B cell (primary cell): Measurements from ENCODE around the gene URB1. TPM values are rescaled to one million over a fixed set of nuclear protein-coding genes. Genes with fewer than 3 reads are reported as not detected.
A peak's percentile ranks its signal among the peaks of the same experiment; 100 is the strongest.

Experiments used
- ATAC-seq: fragments of 200-7000 bp; cut with Tn5 transposase; one replicate; pipeline ENCODE4 v1.10.0; 2021; ENCODE audit warnings: low read depth, mild to moderate bottlenecking, moderate number of reproducible peaks, moderate library complexity
- CTCF ChIA-PET: fragments of 350-600 bp; sonication (Branson Sonifier 250); formaldehyde crosslinking; loops from one replicate; lab custom pipeline; 2021; ENCODE audit warnings: antibody characterized with exemption, inconsistent platforms; lab: Charles Lee
- POLR2A ChIA-PET: fragments of 350-600 bp; sonication (Branson Sonifier 250); formaldehyde crosslinking; loops from one replicate; lab custom pipeline; 2021; ENCODE audit warnings: antibody characterized with exemption; lab: Charles Lee
- DNase-seq: peaks from one replicate; pipeline ENCODE4 v3.0.0; 2013
- H2AFZ ChIP-seq: 2 replicates; pipeline ENCODE4 v1.6.1; 2012; ENCODE audit warnings: mild to moderate bottlenecking, low read depth, low read length; ENCODE audit not compliant: insufficient read depth, poor library complexity, severe bottlenecking
- H3K27ac ChIP-seq, 2 donors: 1 replicate in 1 of 2; 2 replicates in 1 of 2; pipeline ENCODE4 v1.5.1; 2012 to 2013; ENCODE audit warnings: low read length in 2 of 2, mild to moderate bottlenecking in 2 of 2, moderate library complexity in 1 of 2
- H3K27me3 ChIP-seq, 4 experiments: fragments of 200-600 bp in 1 of 4; sonication (generic) in 1 of 4; replicated peaks in 1 of 4; 1 replicate in 2 of 4; 2 replicates in 2 of 4; pipeline versions ENCODE4 v1.6.1 to v1.7.0; 2013 to 2016; ENCODE audit warnings: low read length in 3 of 4, mild to moderate bottlenecking in 2 of 4, mixed read lengths in 1 of 4, moderate library complexity in 1 of 4; ENCODE audit not compliant: insufficient read depth in 4 of 4, control insufficient read depth in 3 of 4; ENCODE audit errors: control extremely low read depth in 1 of 4
- H3K36me3 ChIP-seq, 2 experiments: replicated peaks in 1 of 2; 1 replicate in 1 of 2; 2 replicates in 1 of 2; pipeline versions ENCODE4 v1.6.1 to v1.7.1; 2013; ENCODE audit warnings: low read length in 1 of 2; ENCODE audit not compliant: insufficient read depth in 2 of 2, control insufficient read depth in 1 of 2; ENCODE audit errors: control extremely low read depth in 1 of 2, extremely low read depth in 1 of 2
- H3K4me1 ChIP-seq, 2 donors: fragments of 200-600 bp in 1 of 2; sonication (generic) in 1 of 2; 1 replicate in 1 of 2; 2 replicates in 1 of 2; pipeline versions ENCODE4 v1.5.1 to v1.6.1; 2013 to 2017; ENCODE audit warnings: low read length in 2 of 2; ENCODE audit not compliant: control insufficient read depth in 2 of 2, insufficient read depth in 2 of 2
- H3K4me2 ChIP-seq: replicated peaks from 2 replicates; pipeline ENCODE3; 2012; ENCODE audit warnings: mild to moderate bottlenecking, low read depth, low read length; ENCODE audit not compliant: poor library complexity, severe bottlenecking
- H3K4me3 ChIP-seq, 5 experiments: fragments of 200-600 bp in 1 of 5; sonication (generic) in 1 of 5; 1 replicate in 3 of 5; 2 replicates in 2 of 5; pipeline versions ENCODE4 v1.5.1 to v1.7.0; 2011 to 2016; ENCODE audit warnings: low read length in 4 of 5, mild to moderate bottlenecking in 4 of 5, low read depth in 2 of 5, control low read depth in 1 of 5, moderate library complexity in 1 of 5; ENCODE audit not compliant: insufficient read depth in 1 of 5; ENCODE audit errors: control extremely low read depth in 1 of 5, extremely low read depth in 1 of 5
- H3K79me2 ChIP-seq: fragments of 200-600 bp; sonication (generic); one replicate; pipeline ENCODE4 v1.6.0; 2016; ENCODE audit warnings: low read length; ENCODE audit not compliant: control insufficient read depth, insufficient read depth
- H3K9ac ChIP-seq: fragments of 200-600 bp; sonication (generic); 2 replicates; pipeline ENCODE4 v1.6.1; 2017; ENCODE audit warnings: mild to moderate bottlenecking, low read length, moderate library complexity
- H3K9me3 ChIP-seq, 3 donors: one replicate each; pipeline versions ENCODE4 v1.6.1 to v1.7.1; 2013; ENCODE audit warnings: low read length in 2 of 3; ENCODE audit not compliant: control insufficient read depth in 2 of 3, insufficient read depth in 1 of 3; ENCODE audit errors: control extremely low read depth in 1 of 3
- H4K20me1 ChIP-seq: 2 replicates; pipeline ENCODE4 v1.6.0; 2012; ENCODE audit warnings: mild to moderate bottlenecking, low read length; ENCODE audit not compliant: insufficient read depth, control insufficient read depth, poor library complexity, severe bottlenecking
- H3K27ac Mint-ChIP-seq: one replicate; pipeline ENCODE4 v1.8.0; 2021; ENCODE audit warnings: mixed read lengths
- H3K27me3 Mint-ChIP-seq: one replicate; pipeline ENCODE4 v1.8.0; 2021; ENCODE audit warnings: mixed read lengths
- H3K4me1 Mint-ChIP-seq: one replicate; pipeline ENCODE4 v1.8.0; 2021; ENCODE audit warnings: mixed read lengths
- H3K4me3 Mint-ChIP-seq: one replicate; pipeline ENCODE4 v1.8.0; 2021; ENCODE audit warnings: mixed read lengths
- H3K9me3 Mint-ChIP-seq: one replicate; pipeline ENCODE4 v1.8.0; 2022; ENCODE audit warnings: mixed read lengths; ENCODE audit not compliant: insufficient read depth
- EZH2 ChIP-seq: IDR thresholded peaks from 2 replicates; pipeline ENCODE4 v1.6.1; 2012; ENCODE audit warnings: borderline replicate concordance, low read depth, mild to moderate bottlenecking, moderate library complexity, low read length; ENCODE audit not compliant: insufficient read depth, poor library complexity, severe bottlenecking
- WGBS: methylation state at CpG from one replicate; pipeline ENCODE4 v1.1.5; 2013; ENCODE audit warnings: missing lambda C conversion rate; ENCODE audit not compliant: insufficient coverage; 5-methylcytosine and 5-hydroxymethylcytosine counted together
- intact Hi-C: fragments of 100-400 bp; cut with micrococcal nuclease; formaldehyde crosslinking; loops from one replicate; pipeline ENCODE4 v1.10.0; 2022
- polyA plus RNA-seq: library from polyadenylated mRNA; depleted of rRNA; stranded (reverse); fragments of >200 nt; gene quantifications from 2 replicates; pipeline ENCODE4 v1.2.3, GENCODE V29; 2012
- total RNA-seq, 2 donors: library from RNA; stranded (reverse); fragments of 120-200 nt in 1 of 2; gene quantifications; 1 replicate in 1 of 2; 2 replicates in 1 of 2; pipeline versions ENCODE4 v1.2.3 to v1.2.4, GENCODE V29; 2013 to 2022
- TF ChIP-seq, protein P1 (sequence below): fragments of 200-600 bp; IDR thresholded peaks from one replicate; pipeline ENCODE4 v1.8.0; 2022; ENCODE audit warnings: antibody characterized with exemption, mild to moderate bottlenecking

The URB1 gene
- total and polyA plus RNA-seq, 2 donors (not counting 1 experiment from before 2014, with no cell fraction given), result 4.7 to 15.2 TPM

DNA sequence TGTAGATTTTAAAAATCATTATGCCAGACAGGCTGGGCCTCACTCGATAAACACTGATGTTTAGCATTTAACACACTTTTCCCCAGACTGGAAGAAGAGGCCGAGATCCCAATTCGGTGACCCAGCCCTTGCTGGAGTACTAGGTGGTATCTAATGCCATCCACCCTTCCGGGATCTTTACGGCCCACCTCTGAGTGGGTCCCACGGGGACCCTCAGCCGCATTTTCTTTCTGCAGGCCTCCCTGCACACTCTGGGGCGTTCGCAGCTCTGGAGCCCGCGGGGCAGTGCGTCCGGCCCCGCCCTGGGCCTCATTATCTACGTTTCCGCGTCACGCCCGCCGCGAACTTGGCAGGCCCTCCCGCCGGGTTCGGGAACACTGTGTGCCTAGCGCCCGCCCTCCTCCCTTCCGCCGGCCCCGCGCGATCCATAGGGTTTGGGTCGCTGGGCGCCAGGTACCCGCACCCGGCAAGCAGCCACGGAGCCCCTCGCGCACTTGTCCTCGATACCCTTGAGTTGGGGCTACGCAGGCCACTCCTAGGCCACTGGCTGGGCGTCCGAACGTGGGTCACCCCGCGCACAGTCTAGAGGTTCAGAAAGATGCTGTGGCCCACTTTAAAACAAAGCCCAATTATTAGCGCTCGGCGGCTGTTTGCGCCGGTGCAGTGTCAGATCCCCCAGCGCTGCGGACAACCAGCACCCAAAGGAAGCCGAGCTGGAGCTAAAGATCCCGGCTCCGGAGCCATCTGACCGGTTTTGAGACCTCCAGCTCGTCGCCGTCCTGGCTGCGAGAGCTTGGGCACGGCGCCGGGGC is 18.7 kb upstream of the URB1 start:
- POLR2A ChIA-PET, result no interaction called here
- no peak for TF ChIP-seq EZH2
- TF ChIP-seq, protein P1, sequence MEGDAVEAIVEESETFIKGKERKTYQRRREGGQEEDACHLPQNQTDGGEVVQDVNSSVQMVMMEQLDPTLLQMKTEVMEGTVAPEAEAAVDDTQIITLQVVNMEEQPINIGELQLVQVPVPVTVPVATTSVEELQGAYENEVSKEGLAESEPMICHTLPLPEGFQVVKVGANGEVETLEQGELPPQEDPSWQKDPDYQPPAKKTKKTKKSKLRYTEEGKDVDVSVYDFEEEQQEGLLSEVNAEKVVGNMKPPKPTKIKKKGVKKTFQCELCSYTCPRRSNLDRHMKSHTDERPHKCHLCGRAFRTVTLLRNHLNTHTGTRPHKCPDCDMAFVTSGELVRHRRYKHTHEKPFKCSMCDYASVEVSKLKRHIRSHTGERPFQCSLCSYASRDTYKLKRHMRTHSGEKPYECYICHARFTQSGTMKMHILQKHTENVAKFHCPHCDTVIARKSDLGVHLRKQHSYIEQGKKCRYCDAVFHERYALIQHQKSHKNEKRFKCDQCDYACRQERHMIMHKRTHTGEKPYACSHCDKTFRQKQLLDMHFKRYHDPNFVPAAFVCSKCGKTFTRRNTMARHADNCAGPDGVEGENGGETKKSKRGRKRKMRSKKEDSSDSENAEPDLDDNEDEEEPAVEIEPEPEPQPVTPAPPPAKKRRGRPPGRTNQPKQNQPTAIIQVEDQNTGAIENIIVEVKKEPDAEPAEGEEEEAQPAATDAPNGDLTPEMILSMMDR, result no peak
- no peaks in the 10 kb centered on the region for H4K20me1 ChIP-seq
- CTCF ChIA-PET, result interaction anchor here (1.1 kb wide), 1 partner anchor 9 kb away, joined by 3 read pairs; no protein-coding TSS in a partner anchor
- ATAC-seq (peak; percentile 36), DNase-seq (peak; percentile 14)
- no peak overlapping the region for H3K27ac ChIP-seq
- H3K4me1 ChIP-seq, result peaks cover 13% of the 10 kb centered on the region in 2 donors
- WGBS, result under 1% methylated on average over 62 of the region's 63 CpGs
- no peaks in the 10 kb centered on the region for H3K36me3 ChIP-seq
- Mint-ChIP-seq H3K4me1 (peaks cover 16% of the 10 kb centered on the region), H3K9me3 (no peaks in the 10 kb centered on the region), H3K27me3 (peaks cover 54% of the 10 kb centered on the region), H3K27ac (no peak overlapping the region), H3K4me3 (peak overlapping the region; percentile 84)
- H3K27me3 ChIP-seq, result peaks cover 0 to 26% (median 7%) of the 10 kb centered on the region in 4 experiments
- H3K4me3 ChIP-seq, result peak overlapping the region in 4 of 5 experiments; percentile 31 to 59 (median 46)
- H3K9ac ChIP-seq, result peak overlapping the region; percentile 58
- intact Hi-C loops, result no loop called here
- H3K79me2 ChIP-seq, result no peaks in the 10 kb centered on the region
- peaks cover 0 to 10% (median 0%) of the 10 kb centered on the region in 3 donors for H3K9me3 ChIP-seq
- peak overlapping the region; percentile 69 for H2AFZ ChIP-seq
- peak overlapping the region; percentile 80 for H3K4me2 ChIP-seq

DNA sequence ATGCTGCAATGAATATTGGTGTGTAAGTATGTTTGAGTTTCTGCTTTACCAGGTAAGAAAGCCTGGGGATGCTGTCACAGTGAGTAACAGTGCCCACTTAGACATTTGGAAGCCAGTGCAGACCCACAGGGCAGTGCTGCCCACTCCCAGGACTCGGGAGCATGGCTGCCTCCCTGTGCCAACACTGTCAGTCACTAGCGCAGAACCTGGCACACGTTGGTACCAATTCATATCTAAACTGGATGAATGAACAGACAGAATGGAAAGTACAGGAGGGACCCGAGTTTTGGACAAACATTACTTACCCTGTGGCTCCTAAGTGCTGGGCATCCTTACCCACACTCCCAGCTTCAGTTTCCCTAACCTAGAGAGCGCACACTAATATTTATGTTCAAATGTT is 18.1 kb upstream of the URB1 start:
- intact Hi-C loops, result no loop called here
- no peak overlapping the region for H3K27ac ChIP-seq
- DNase-seq, result no peak
- H3K4me2 ChIP-seq, result no peak overlapping the region
- H4K20me1 ChIP-seq, result no peaks in the 10 kb centered on the region
- no peak for ATAC-seq
- H2AFZ ChIP-seq, result no peak overlapping the region
- peaks cover 13% of the 10 kb centered on the region in 2 donors for H3K4me1 ChIP-seq
- no peaks in the 10 kb centered on the region for H3K79me2 ChIP-seq
- peaks cover 0 to 29% (median 7%) of the 10 kb centered on the region in 4 experiments for H3K27me3 ChIP-seq
- peaks cover 0 to 10% (median 0%) of the 10 kb centered on the region in 3 donors for H3K9me3 ChIP-seq
- Mint-ChIP-seq H3K9me3 (no peaks in the 10 kb centered on the region), H3K27me3 (peaks cover 54% of the 10 kb centered on the region), H3K4me1 (peaks cover 16% of the 10 kb centered on the region), H3K4me3 (peak overlapping the region; percentile 84), H3K27ac (no peak overlapping the region)
- TF ChIP-seq, protein P1, result no peak
- no peak for TF ChIP-seq EZH2
- no peak overlapping the region for H3K4me3 ChIP-seq
- 84% methylated on average over 3 of the region's 5 CpGs for WGBS
- ChIA-PET CTCF (no interaction called here), POLR2A (no interaction called here)
- H3K36me3 ChIP-seq, result no peaks in the 10 kb centered on the region
- H3K9ac ChIP-seq, result no peak overlapping the region
